ENCODE results near the gene INSC. TPM values are rescaled to one million over a fixed set of nuclear protein-coding genes. Genes with fewer than 3 reads are reported as not detected.

INSC gene
- total and polyA plus RNA-seq, 2 experiments from 2014 or later, result 0.97 to 1.5 TPM

DNA sequence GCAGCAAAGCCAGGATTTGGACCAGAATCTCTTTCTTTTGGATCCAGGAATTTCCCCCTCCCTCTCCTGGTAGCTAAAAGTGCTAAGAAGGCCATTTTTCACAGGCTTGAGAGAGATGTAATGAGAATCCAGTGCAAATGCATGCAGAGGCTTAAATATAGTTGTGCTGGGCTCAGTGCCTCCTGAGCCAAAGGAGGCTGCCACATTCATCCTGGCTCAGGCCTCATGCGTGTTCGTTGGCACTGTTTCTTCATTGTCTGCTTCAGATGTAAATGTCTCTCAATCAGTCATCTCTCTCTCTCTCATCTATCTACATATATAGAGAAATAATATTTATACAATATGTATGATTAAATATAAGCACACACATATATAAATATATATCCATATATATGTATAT is 83.6 kb downstream of the INSC start (continued):
- no peak for TF ChIP-seq JUNB (IDR thresholded peaks at IDR 0.05; ENCODE audit: unreplicated experiment)
- TF ChIP-seq ZNF462 (CRISPR knock-in tag; IDR thresholded peaks at IDR 0.05), result no peak
- no peak for TF ChIP-seq EZH2 (IDR thresholded peaks at IDR 0.05; ENCODE audit: low read depth, unreplicated experiment)
- TF ChIP-seq ZNF114 (CRISPR knock-in tag; IDR thresholded peaks at IDR 0.05), result no peak
- TF ChIP-seq POLR2AphosphoS5 (IDR thresholded peaks at IDR 0.05; ENCODE audit: low read depth), result no peak
- TF ChIP-seq STAT1 (IDR thresholded peaks at IDR 0.05; ENCODE audit: unreplicated experiment), result no peak
- TF ChIP-seq ZNF331 (CRISPR knock-in tag; IDR thresholded peaks at IDR 0.05; ENCODE audit: low read depth), result no peak

GRCh38 chr11:15199693-15200092 is 85.0 kb downstream of the INSC start:
- Histone ChIP-seq H3F3A (replicated peaks; ENCODE audit: low read depth) (no peaks in the 10 kb centered on the region), H3K9me2 (ENCODE audit: insufficient read depth) (no peaks in the 10 kb centered on the region), H2AFZ (no peak overlapping the region), H3K4me3 (no peak overlapping the region), H3K27ac (ENCODE audit: low read depth) (no peak overlapping the region), H3K4me2 (no peak overlapping the region), H3K27me3 (ENCODE audit: insufficient read depth) (no peaks in the 10 kb centered on the region), H3K4me1 (ENCODE audit: insufficient read depth) (no peaks in the 10 kb centered on the region), H3K79me2 (replicated peaks; ENCODE audit: insufficient read depth) (no peaks in the 10 kb centered on the region), H4K20me1 (replicated peaks; ENCODE audit: insufficient read depth) (no peaks in the 10 kb centered on the region), H3K36me3 (ENCODE audit: insufficient read depth) (no peaks in the 10 kb centered on the region)
- no peaks in the 10 kb centered on the region for H3K4me1 Mint-ChIP-seq
- DNase-seq (ENCODE audit: low spot score) (no peak), ATAC-seq (no peak)
- peaks cover 3% of the 10 kb centered on the region for H3K27me3 Mint-ChIP-seq (ENCODE audit: insufficient read depth, low read depth, poor library complexity)
- no peaks in the 10 kb centered on the region for H3K9me3 Mint-ChIP-seq
- no peak overlapping the region for H3K27ac Mint-ChIP-seq
- no peak for TF ChIP-seq STAT1 (IDR thresholded peaks at IDR 0.05; ENCODE audit: unreplicated experiment)
- no peak for TF ChIP-seq CTCF (conservative IDR thresholded peaks at IDR 0.05; ENCODE audit: low read depth in 2 of 2)
- no peak for TF ChIP-seq EZH2phosphoT487 (IDR thresholded peaks at IDR 0.05; ENCODE audit: unreplicated experiment)
- no peak for TF ChIP-seq CREB1 (CRISPR knock-in tag; IDR thresholded peaks at IDR 0.05; ENCODE audit: low read depth)
- no peaks in the 10 kb centered on the region for H3K36me3 Mint-ChIP-seq (ENCODE audit: low read depth)
- H3K4me3 Mint-ChIP-seq, result no peak overlapping the region

All from GM23338 (cell line).